ENCODE data around the gene HOXA10.

- TF ChIP-seq CTCF (conservative IDR thresholded peaks at IDR 0.05) (no peak), EZH2 (IDR thresholded peaks at IDR 0.05; ENCODE audit: low read depth) (no peak)
These were observed 35.6 kb downstream of the HOXA10 start for GRCh38 chr7:27138472-27138871.
